GM23248 (cell line): Measurements from ENCODE around the gene TASL. TPM values are rescaled to one million over a fixed set of nuclear protein-coding genes. Genes with fewer than 3 reads are reported as not detected.

Source experiments
- DNase-seq: peaks from one replicate; pipeline ENCODE4 v3.0.0-alpha.2; 2015
- H2AFZ ChIP-seq: fragments of 200-600 bp; sonication (generic); 2 replicates; pipeline ENCODE4 v1.6.1; 2016; ENCODE audit warnings: antibody characterized with exemption
- H3F3A ChIP-seq: fragments of 200-600 bp; sonication (generic); 2 replicates; pipeline ENCODE4 v1.6.1; 2016; ENCODE audit warnings: mild to moderate bottlenecking, antibody characterized with exemption, mixed run types; ENCODE audit not compliant: insufficient read depth
- H3K27ac ChIP-seq: fragments of 200-600 bp; sonication (generic); 2 replicates; pipeline ENCODE4 v1.5.1; 2016; ENCODE audit warnings: mild to moderate bottlenecking
- H3K27me3 ChIP-seq: fragments of 200-600 bp; sonication (generic); replicated peaks from 2 replicates; pipeline ENCODE4 v1.6.1; 2016; ENCODE audit warnings: mild to moderate bottlenecking; ENCODE audit not compliant: insufficient read depth
- H3K36me3 ChIP-seq: fragments of 200-600 bp; sonication (generic); 2 replicates; pipeline ENCODE4 v1.6.1; 2016; ENCODE audit warnings: low read depth, mild to moderate bottlenecking
- H3K4me1 ChIP-seq: fragments of 200-600 bp; sonication (generic); 2 replicates; pipeline ENCODE4 v1.6.1; 2016; ENCODE audit warnings: mild to moderate bottlenecking; ENCODE audit not compliant: insufficient read depth
- H3K4me2 ChIP-seq: fragments of 200-600 bp; sonication (generic); one replicate; pipeline ENCODE4 v1.6.1; 2016; ENCODE audit warnings: mild to moderate bottlenecking; ENCODE audit not compliant: unreplicated experiment
- H3K4me3 ChIP-seq: fragments of 200-600 bp; sonication (generic); 2 replicates; pipeline ENCODE4 v1.5.1; 2016; ENCODE audit warnings: mild to moderate bottlenecking
- H3K79me2 ChIP-seq: fragments of 200-600 bp; sonication (generic); 2 replicates; pipeline ENCODE4 v1.6.1; 2016; ENCODE audit warnings: mild to moderate bottlenecking; ENCODE audit not compliant: insufficient read depth
- H3K9ac ChIP-seq: fragments of 200-600 bp; sonication (generic); 2 replicates; pipeline ENCODE4 v1.6.1; 2016; ENCODE audit warnings: mild to moderate bottlenecking
- H3K9me2 ChIP-seq: fragments of 200-600 bp; sonication (generic); 2 replicates; pipeline ENCODE4 v1.6.1; 2016; ENCODE audit warnings: mixed run types, mild to moderate bottlenecking, moderate library complexity; ENCODE audit not compliant: insufficient read depth
- H3K9me3 ChIP-seq: fragments of 200-600 bp; sonication (generic); one replicate; pipeline ENCODE4 v1.6.1; 2017; ENCODE audit warnings: low read depth
- H4K20me1 ChIP-seq: fragments of 200-600 bp; sonication (generic); 2 replicates; pipeline ENCODE4 v1.6.0; 2016; ENCODE audit not compliant: insufficient read depth
- EZH2 ChIP-seq: fragments of 200-600 bp; sonication (generic); IDR thresholded peaks from 2 replicates; pipeline ENCODE4 v1.6.1; 2018; ENCODE audit warnings: antibody characterized with exemption, mild to moderate bottlenecking; ENCODE audit not compliant: insufficient read depth, poor library complexity, severe bottlenecking
- EZH2phosphoT487 ChIP-seq: fragments of 200-600 bp; sonication (generic); IDR thresholded peaks from 2 replicates; pipeline ENCODE4 v1.6.1; 2018; ENCODE audit warnings: antibody characterized with exemption, moderate library complexity, mild to moderate bottlenecking, low read depth; ENCODE audit not compliant: insufficient read depth
- WGBS, 2 experiments: methylation state at CpG; one replicate each; pipeline ENCODE4 v1.1.6; 2015 to 2017; ENCODE audit warnings: low lambda C conversion rate in 2 of 2, low coverage in 1 of 2; ENCODE audit errors: missing lambda C conversion rate in 2 of 2; 5-methylcytosine and 5-hydroxymethylcytosine counted together
- in situ Hi-C: fragments of 300-500 bp; cut with MboI; formaldehyde crosslinking; loops from 2 replicates; pipeline ENCODE4 v1.15.0; 2020
- polyA plus RNA-seq: library from polyadenylated mRNA; unstranded; fragments of >200 nt; fragmentation: Nextera tagmentation; extraction: Ambion mirVana; gene quantifications from 2 replicates; pipeline ENCODE4 v1.2.1, GENCODE V29; 2016
- total RNA-seq: library from RNA; depleted of rRNA; stranded (reverse); fragments of >200 nt; shearing (Covaris generic); gene quantifications from 2 replicates; pipeline ENCODE4 v1.2.3, GENCODE V29; 2014

TASL gene
- total and polyA plus RNA-seq, 2 experiments from 2014 or later = not detected

- in situ Hi-C loops = no loop called here
- DNase-seq = no peak
- H3F3A ChIP-seq = no peaks in the 10 kb centered on the region
- H3K27ac ChIP-seq = no peak overlapping the region
- no peaks in the 10 kb centered on the region for H3K36me3 ChIP-seq
- 53 to 69% methylated on average over 2 of the region's 2 CpGs for WGBS, 2 experiments
- no peaks in the 10 kb centered on the region for H3K9me3 ChIP-seq
- no peak for TF ChIP-seq EZH2phosphoT487
- no peak for TF ChIP-seq EZH2
- no peaks in the 10 kb centered on the region for H3K27me3 ChIP-seq
- no peaks in the 10 kb centered on the region for H4K20me1 ChIP-seq
- H3K9ac ChIP-seq = no peak overlapping the region
- no peak overlapping the region for H2AFZ ChIP-seq
- no peaks in the 10 kb centered on the region for H3K79me2 ChIP-seq
- H3K4me3 ChIP-seq = no peak overlapping the region
- no peaks in the 10 kb centered on the region for H3K4me1 ChIP-seq
- H3K4me2 ChIP-seq = no peak overlapping the region
- H3K9me2 ChIP-seq = no peaks in the 10 kb centered on the region
These were observed 16.4 kb downstream of the TASL start for GRCh38 chrX:30561191-30561590.

- no peak overlapping the region for H2AFZ ChIP-seq
- WGBS, 2 experiments = 88 to 100% methylated on average over 2 of the region's 2 CpGs
- no peaks in the 10 kb centered on the region for H3K27me3 ChIP-seq
- no peaks in the 10 kb centered on the region for H3K36me3 ChIP-seq
- H3K4me3 ChIP-seq = no peak overlapping the region
- no peak overlapping the region for H3K27ac ChIP-seq
- no peak for DNase-seq
- H3K79me2 ChIP-seq = no peaks in the 10 kb centered on the region
- in situ Hi-C loops = no loop called here
- H4K20me1 ChIP-seq = no peaks in the 10 kb centered on the region
- no peak overlapping the region for H3K4me2 ChIP-seq
- no peak for TF ChIP-seq EZH2phosphoT487
- TF ChIP-seq EZH2 = no peak
- no peak overlapping the region for H3K9ac ChIP-seq
- H3K9me2 ChIP-seq = no peaks in the 10 kb centered on the region
- 0 out of 2 replicates have a peak, but pooled peaks cover 3% of the 10 kb centered on the region for H3K4me1 ChIP-seq
- peaks cover 5% of the 10 kb centered on the region; the same call in 1 of the 2 replicates for H3F3A ChIP-seq
- no peaks in the 10 kb centered on the region for H3K9me3 ChIP-seq
These were observed 39.3 kb downstream of the TASL start for GRCh38 chrX:30538271-30538670.

- peak; percentile 4 for DNase-seq
- no peaks in the 10 kb centered on the region for H3K9me3 ChIP-seq
- no peaks in the 10 kb centered on the region for H3K27me3 ChIP-seq
- in situ Hi-C loops = no loop called here
- H3K4me1 ChIP-seq = peaks cover 11% of the 10 kb centered on the region
- H3K27ac ChIP-seq = peak overlapping the region; percentile 41
- no peaks in the 10 kb centered on the region for H4K20me1 ChIP-seq
- H3F3A ChIP-seq = peaks cover 28% of the 10 kb centered on the region
- 13 to 50% methylated on average over 1 of the region's 1 CpG for WGBS, 2 experiments
- H3K4me3 ChIP-seq = no peak overlapping the region
- no peak overlapping the region for H3K9ac ChIP-seq
- TF ChIP-seq EZH2 = no peak
- TF ChIP-seq EZH2phosphoT487 = no peak
- no peaks in the 10 kb centered on the region for H3K79me2 ChIP-seq
- H2AFZ ChIP-seq = no peak overlapping the region
- H3K9me2 ChIP-seq = no peaks in the 10 kb centered on the region
- H3K36me3 ChIP-seq = no peaks in the 10 kb centered on the region
- no peak overlapping the region for H3K4me2 ChIP-seq
These were observed 43.7 kb downstream of the TASL start for GRCh38 chrX:30533835-30534234.

- no peak overlapping the region for H2AFZ ChIP-seq
- H3K9me3 ChIP-seq = no peaks in the 10 kb centered on the region
- no peaks in the 10 kb centered on the region for H3K36me3 ChIP-seq
- H3F3A ChIP-seq = peaks cover 28% of the 10 kb centered on the region
- peak; percentile 58 for DNase-seq
- H3K4me3 ChIP-seq = no peak overlapping the region
- H3K27ac ChIP-seq = peak overlapping the region; percentile 41; the same call in 1 of the 2 replicates
- in situ Hi-C loops = no loop called here
- no peak overlapping the region for H3K9ac ChIP-seq
- no peaks in the 10 kb centered on the region for H4K20me1 ChIP-seq
- 32 to 49% methylated on average over 2 of the region's 2 CpGs for WGBS, 2 experiments
- H3K79me2 ChIP-seq = no peaks in the 10 kb centered on the region
- TF ChIP-seq EZH2phosphoT487 (no peak), EZH2 (no peak)
- H3K4me1 ChIP-seq = peaks cover 11% of the 10 kb centered on the region
- H3K9me2 ChIP-seq = no peaks in the 10 kb centered on the region
- no peak overlapping the region for H3K4me2 ChIP-seq
- H3K27me3 ChIP-seq = no peaks in the 10 kb centered on the region
These were observed 44.3 kb downstream of the TASL start for GRCh38 chrX:30533266-30533665.

- WGBS, 2 experiments = 7% methylated on average over 2 to 3 of the region's 3 CpGs
- in situ Hi-C loops = no loop called here
These were observed 47.0 kb downstream of the TASL start for GRCh38 chrX:30530606-30531005.

More at GRCh38 chrX:30530606-30531005, 47.0 kb downstream of the TASL start:
- Histone ChIP-seq H3K9ac (peak overlapping the region; percentile 40), H3K27me3 (no peaks in the 10 kb centered on the region), H3K9me3 (no peaks in the 10 kb centered on the region), H4K20me1 (no peaks in the 10 kb centered on the region), H3K36me3 (no peaks in the 10 kb centered on the region), H3K4me3 (no peak overlapping the region), H2AFZ (peak overlapping the region; percentile 83), H3K79me2 (no peaks in the 10 kb centered on the region), H3K9me2 (no peaks in the 10 kb centered on the region), H3F3A (peaks cover 28% of the 10 kb centered on the region), H3K27ac (peak overlapping the region; percentile 75), H3K4me1 (peaks cover 11% of the 10 kb centered on the region), H3K4me2 (no peak overlapping the region)
- DNase-seq = peak; percentile 76
- no peak for TF ChIP-seq EZH2phosphoT487
- no peak for TF ChIP-seq EZH2
